Measurements from ENCODE around the gene TSSC4.

DNA sequence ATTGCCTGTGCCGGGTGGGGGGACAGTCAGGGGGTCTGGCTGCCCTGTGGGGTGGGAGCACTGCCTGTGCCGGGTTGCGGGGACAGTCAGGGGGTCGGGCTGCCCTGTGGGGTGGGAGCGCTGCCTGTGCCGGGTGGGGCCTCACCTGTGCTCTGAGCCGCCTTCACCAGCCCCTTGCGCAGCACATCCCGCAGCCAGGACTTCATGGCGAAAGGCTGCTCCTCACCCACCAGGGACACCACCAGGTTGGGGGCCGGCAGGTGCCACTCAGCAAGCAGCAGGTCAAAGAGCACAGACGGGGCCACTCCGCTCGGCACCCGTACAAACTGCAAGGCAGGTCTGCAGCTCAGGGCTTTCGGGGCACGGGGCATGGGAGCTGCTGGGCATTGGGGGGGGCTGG lies 21.4 kb downstream of the TSSC4 start:
- TF ChIP-seq, protein P1, sequence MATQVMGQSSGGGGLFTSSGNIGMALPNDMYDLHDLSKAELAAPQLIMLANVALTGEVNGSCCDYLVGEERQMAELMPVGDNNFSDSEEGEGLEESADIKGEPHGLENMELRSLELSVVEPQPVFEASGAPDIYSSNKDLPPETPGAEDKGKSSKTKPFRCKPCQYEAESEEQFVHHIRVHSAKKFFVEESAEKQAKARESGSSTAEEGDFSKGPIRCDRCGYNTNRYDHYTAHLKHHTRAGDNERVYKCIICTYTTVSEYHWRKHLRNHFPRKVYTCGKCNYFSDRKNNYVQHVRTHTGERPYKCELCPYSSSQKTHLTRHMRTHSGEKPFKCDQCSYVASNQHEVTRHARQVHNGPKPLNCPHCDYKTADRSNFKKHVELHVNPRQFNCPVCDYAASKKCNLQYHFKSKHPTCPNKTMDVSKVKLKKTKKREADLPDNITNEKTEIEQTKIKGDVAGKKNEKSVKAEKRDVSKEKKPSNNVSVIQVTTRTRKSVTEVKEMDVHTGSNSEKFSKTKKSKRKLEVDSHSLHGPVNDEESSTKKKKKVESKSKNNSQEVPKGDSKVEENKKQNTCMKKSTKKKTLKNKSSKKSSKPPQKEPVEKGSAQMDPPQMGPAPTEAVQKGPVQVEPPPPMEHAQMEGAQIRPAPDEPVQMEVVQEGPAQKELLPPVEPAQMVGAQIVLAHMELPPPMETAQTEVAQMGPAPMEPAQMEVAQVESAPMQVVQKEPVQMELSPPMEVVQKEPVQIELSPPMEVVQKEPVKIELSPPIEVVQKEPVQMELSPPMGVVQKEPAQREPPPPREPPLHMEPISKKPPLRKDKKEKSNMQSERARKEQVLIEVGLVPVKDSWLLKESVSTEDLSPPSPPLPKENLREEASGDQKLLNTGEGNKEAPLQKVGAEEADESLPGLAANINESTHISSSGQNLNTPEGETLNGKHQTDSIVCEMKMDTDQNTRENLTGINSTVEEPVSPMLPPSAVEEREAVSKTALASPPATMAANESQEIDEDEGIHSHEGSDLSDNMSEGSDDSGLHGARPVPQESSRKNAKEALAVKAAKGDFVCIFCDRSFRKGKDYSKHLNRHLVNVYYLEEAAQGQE (IDR thresholded peaks at IDR 0.05; ENCODE audit: insufficient read depth in 1 of 2, low read depth in 2 of 2, low read length in 2 of 2), result no peak
- no peak for TF ChIP-seq POLR2AphosphoS5 (IDR thresholded peaks at IDR 0.05; ENCODE audit: low read depth, low read length)
- TF ChIP-seq TAF1 (IDR thresholded peaks at IDR 0.05; ENCODE audit: borderline replicate concordance, insufficient read depth, low read length), result no peak
